H1 (cell line): ENCODE data around the gene DCBLD2. TPM values are rescaled to one million over a fixed set of nuclear protein-coding genes. Genes with fewer than 3 reads are reported as not detected.

Source experiments
- CTCF ChIA-PET: fragments of 300-600 bp; sonication (Branson Sonifier 250); formaldehyde crosslinking; loops from one replicate; lab custom pipeline; 2021; ENCODE audit not compliant: partially characterized antibody; lab: Charles Lee
- POLR2A ChIA-PET: fragments of 300-600 bp; sonication (Branson Sonifier 250); formaldehyde crosslinking; loops from one replicate; lab custom pipeline; 2021; ENCODE audit warnings: inconsistent platforms; ENCODE audit not compliant: partially characterized antibody; lab: Charles Lee
- DNase-seq, 2 experiments: peaks; one replicate each; pipeline versions ENCODE4 v3.0.0 to v3.0.0-alpha.2; 2010 to 2022; ENCODE audit warnings: low spot score in 2 of 2, low read depth in 1 of 2, mixed read lengths in 1 of 2
- FAIRE-seq: peaks from 2 replicates; lab custom pipeline; 2011; peaks lifted over from hg19 to GRCh38; lab: Jason Lieb, UNC
- H2AFZ ChIP-seq: 2 replicates; pipeline ENCODE4 v1.8.1; 2012; ENCODE audit warnings: low read length, inconsistent platforms
- H2AK5ac ChIP-seq: 2 replicates; pipeline ENCODE4 v1.6.1; 2013; ENCODE audit warnings: low read depth, low read length
- H2BK120ac ChIP-seq: replicated peaks from 2 replicates; pipeline ENCODE3; 2013; ENCODE audit warnings: low read depth, low read length, inconsistent platforms
- H2BK12ac ChIP-seq: 2 replicates; pipeline ENCODE4 v1.6.1; 2013; ENCODE audit warnings: low read depth, low read length
- H2BK15ac ChIP-seq: 2 replicates; pipeline ENCODE4 v1.6.1; 2013; ENCODE audit warnings: low read length
- H2BK20ac ChIP-seq: 2 replicates; pipeline ENCODE4 v1.6.1; 2013; ENCODE audit warnings: low read length
- H2BK5ac ChIP-seq: 2 replicates; pipeline ENCODE4 v1.6.1; 2013; ENCODE audit warnings: low read depth, low read length
- H3K14ac ChIP-seq: 2 replicates; pipeline ENCODE4 v1.6.1; 2013; ENCODE audit warnings: inconsistent platforms; ENCODE audit not compliant: insufficient read length
- H3K18ac ChIP-seq: 2 replicates; pipeline ENCODE4 v1.6.1; 2013; ENCODE audit warnings: low read length; ENCODE audit errors: extremely low read depth
- H3K23ac ChIP-seq: 2 replicates; pipeline ENCODE4 v1.6.1; 2013; ENCODE audit warnings: inconsistent platforms; ENCODE audit not compliant: insufficient read length
- H3K23me2 ChIP-seq: 2 replicates; pipeline ENCODE4 v1.6.1; 2013; ENCODE audit warnings: low read depth, low read length
- H3K27ac ChIP-seq: 2 replicates; pipeline ENCODE4 v1.6.1; 2011; ENCODE audit warnings: low read depth, low read length, inconsistent platforms
- H3K27me3 ChIP-seq, 4 experiments: replicated peaks in 1 of 4; 1 replicate in 1 of 4; 2 replicates in 3 of 4; pipeline versions ENCODE4 v1.6.1 to v1.8.1; 2011 to 2013; ENCODE audit warnings: low read length in 3 of 4, mild to moderate bottlenecking in 3 of 4, inconsistent platforms in 2 of 4, mixed read lengths in 2 of 4, moderate library complexity in 1 of 4; ENCODE audit not compliant: control insufficient read depth in 3 of 4, insufficient read depth in 3 of 4; ENCODE audit errors: extremely low read depth in 1 of 4
- H3K36me3 ChIP-seq, 4 experiments: 2 replicates each; pipeline versions ENCODE4 v1.6.1 to v1.8.1; 2011 to 2013; ENCODE audit warnings: mild to moderate bottlenecking in 4 of 4, low read length in 3 of 4, moderate library complexity in 2 of 4, control low read depth in 1 of 4, inconsistent platforms in 1 of 4; ENCODE audit not compliant: insufficient read depth in 4 of 4, control insufficient read depth in 2 of 4
- H3K4ac ChIP-seq: replicated peaks from 2 replicates; pipeline ENCODE3; 2013; ENCODE audit warnings: low read length, low read depth, mixed read lengths, inconsistent platforms; ENCODE audit not compliant: insufficient read length
- H3K4me1 ChIP-seq, 4 experiments: replicated peaks in 1 of 4; 1 replicate in 1 of 4; 2 replicates in 3 of 4; pipeline versions ENCODE4 v1.6.1 to v1.8.1; 2011 to 2013; ENCODE audit warnings: low read length in 3 of 4, inconsistent platforms in 2 of 4, mixed read lengths in 1 of 4; ENCODE audit not compliant: insufficient read depth in 4 of 4, control insufficient read depth in 3 of 4
- H3K4me2 ChIP-seq, 2 experiments: 2 replicates each; pipeline versions ENCODE4 v1.6.1 to v1.8.1; 2011 to 2013; ENCODE audit warnings: low read depth in 2 of 2, low read length in 2 of 2, control low read depth in 1 of 2, inconsistent platforms in 1 of 2, mild to moderate bottlenecking in 1 of 2; ENCODE audit not compliant: insufficient read depth in 1 of 2
- H3K4me3 ChIP-seq, 4 experiments: fragments of 200-600, 300-600 bp in 1 of 4; sonication (generic), shearing (Covaris generic), sonication (Bioruptor Twin) in 1 of 4; 2 replicates each; pipeline versions ENCODE4 v1.5.1 to v1.8.1; 2011 to 2016; ENCODE audit warnings: low read length in 4 of 4, low read depth in 3 of 4, control low read depth in 2 of 4, inconsistent platforms in 2 of 4, mild to moderate bottlenecking in 2 of 4, mixed read lengths in 1 of 4, moderate library complexity in 1 of 4; ENCODE audit not compliant: insufficient read depth in 2 of 4; ENCODE audit errors: extremely low read depth in 1 of 4
- H3K56ac ChIP-seq: replicated peaks from 2 replicates; pipeline ENCODE3; 2013; ENCODE audit warnings: low read depth, mild to moderate bottlenecking, mixed read lengths, low read length, inconsistent platforms; ENCODE audit not compliant: insufficient read length
- H3K79me1 ChIP-seq: 2 replicates; pipeline ENCODE4 v1.6.1; 2013; ENCODE audit warnings: low read depth, low read length, control low read depth
- H3K79me2 ChIP-seq, 2 experiments: 2 replicates each; pipeline versions ENCODE4 v1.6.1 to v1.8.1; 2012 to 2013; ENCODE audit warnings: low read length in 2 of 2, mild to moderate bottlenecking in 2 of 2, inconsistent platforms in 1 of 2; ENCODE audit not compliant: insufficient read depth in 2 of 2, control insufficient read depth in 1 of 2
- H3K9ac ChIP-seq, 4 experiments: replicated peaks in 1 of 4; 1 replicate in 1 of 4; 2 replicates in 3 of 4; pipeline versions ENCODE4 v1.6.1 to v1.8.1; 2011 to 2013; ENCODE audit warnings: low read depth in 3 of 4, low read length in 3 of 4, control low read depth in 2 of 4, mild to moderate bottlenecking in 2 of 4, moderate library complexity in 2 of 4, inconsistent platforms in 1 of 4; ENCODE audit errors: extremely low read depth in 1 of 4
- H3K9me3 ChIP-seq, 2 experiments: 2 replicates each; pipeline versions ENCODE4 v1.6.1 to v1.8.1; 2012 to 2013; ENCODE audit warnings: mild to moderate bottlenecking in 2 of 2, moderate library complexity in 2 of 2, control low read depth in 1 of 2, inconsistent platforms in 1 of 2, low read depth in 1 of 2, low read length in 1 of 2, mixed read lengths in 1 of 2; ENCODE audit not compliant: insufficient read depth in 2 of 2
- H4K20me1 ChIP-seq, 2 experiments: replicated peaks in 1 of 2; 2 replicates each; pipeline versions ENCODE3 to v1.8.1; 2011 to 2013; ENCODE audit warnings: inconsistent platforms in 2 of 2, low read length in 2 of 2, mild to moderate bottlenecking in 1 of 2; ENCODE audit not compliant: insufficient read depth in 2 of 2, control insufficient read depth in 1 of 2
- H4K5ac ChIP-seq: 2 replicates; pipeline ENCODE4 v1.6.1; 2013; ENCODE audit warnings: low read length, low read depth, mixed read lengths, inconsistent platforms; ENCODE audit not compliant: insufficient read length
- H4K8ac ChIP-seq: 2 replicates; pipeline ENCODE4 v1.8.0; 2013; ENCODE audit warnings: mild to moderate bottlenecking, moderate library complexity, low read length, inconsistent platforms; ENCODE audit not compliant: insufficient read depth; ENCODE audit errors: extremely low read depth
- H4K91ac ChIP-seq: replicated peaks from 2 replicates; pipeline ENCODE3; 2013; ENCODE audit warnings: low read length, mixed read lengths, inconsistent platforms; ENCODE audit not compliant: insufficient read length
- BCL11A ChIP-seq, 2 experiments: IDR thresholded peaks; one replicate each; pipeline ENCODE4 v1.6.1; 2011; ENCODE audit warnings: low read depth in 2 of 2, low read length in 2 of 2, mild to moderate bottlenecking in 2 of 2
- EGR1 ChIP-seq: IDR thresholded peaks from 2 replicates; pipeline ENCODE4 v1.6.1; 2011; ENCODE audit warnings: low read depth, low read length, borderline replicate concordance
- POU5F1 ChIP-seq: IDR thresholded peaks from 2 replicates; pipeline ENCODE4 v1.6.1; 2011; ENCODE audit warnings: low read depth, mild to moderate bottlenecking, low read length, moderate library complexity
- RXRA ChIP-seq: IDR thresholded peaks from 2 replicates; pipeline ENCODE4 v1.6.1; 2011; ENCODE audit warnings: low read depth, mild to moderate bottlenecking, low read length, moderate library complexity; ENCODE audit not compliant: insufficient read depth
- SIN3A ChIP-seq, 2 experiments: IDR thresholded peaks in 1 of 2; conservative IDR thresholded peaks in 1 of 2; 2 replicates each; pipeline ENCODE4 v1.6.1; 2011 to 2012; ENCODE audit warnings: low read length in 2 of 2, improper control_type of control experiment in 1 of 2, low read depth in 1 of 2, mild to moderate bottlenecking in 1 of 2
- SP4 ChIP-seq: IDR thresholded peaks from 2 replicates; pipeline ENCODE4 v1.6.1; 2012; ENCODE audit warnings: low read length, inconsistent platforms
- WGBS, 2 experiments: shearing (Covaris generic) in 1 of 2; methylation state at CpG; one replicate each; pipeline versions ENCODE4 v1.1.6 to v1.1.7; 2013 to 2015; ENCODE audit warnings: low lambda C conversion rate in 2 of 2, mixed read lengths in 2 of 2, inconsistent platforms in 1 of 2, low coverage in 1 of 2, missing lambda C conversion rate in 1 of 2; ENCODE audit not compliant: insufficient replicate concordance in 2 of 2, insufficient coverage in 1 of 2, insufficient read length in 1 of 2; ENCODE audit errors: extremely low coverage in 1 of 2, missing lambda C conversion rate in 1 of 2; 5-methylcytosine and 5-hydroxymethylcytosine counted together
- polyA plus RNA-seq, 7 experiments: library from polyadenylated mRNA; depleted of rRNA in 3 of 7; stranded (reverse) in 5 of 7; unstranded in 2 of 7; fragments of >200 nt in 5 of 7; fragments of 200-250 nt in 2 of 7; gene quantifications; 1 replicate in 5 of 7; 2 replicates in 1 of 7; 4 replicates in 1 of 7; pipeline versions ENCODE4 v1.2.1 to v1.2.3, GENCODE V29; 2011 to 2013; ENCODE audit warnings: missing spikeins in 2 of 7, mixed read lengths in 2 of 7
- total RNA-seq: library from RNA; stranded (reverse); fragmentation: NEBNext Ultra II Directional; extraction: Animal tissue kit (Norgen Biotek cat#: 25700); gene quantifications from 2 replicates; pipeline ENCODE4 v1.2.1, GENCODE V29; 2021
- TF ChIP-seq, protein P1 (sequence below): IDR thresholded peaks from 2 replicates; pipeline ENCODE4 v1.6.1; 2012; ENCODE audit warnings: inconsistent platforms

The DCBLD2 gene
- total and polyA plus RNA-seq, 2 of the 8 experiments (the other 6 are each of a cell fraction or from before 2014, with no cell fraction given), result 19.6 to 63.8 TPM

DNA sequence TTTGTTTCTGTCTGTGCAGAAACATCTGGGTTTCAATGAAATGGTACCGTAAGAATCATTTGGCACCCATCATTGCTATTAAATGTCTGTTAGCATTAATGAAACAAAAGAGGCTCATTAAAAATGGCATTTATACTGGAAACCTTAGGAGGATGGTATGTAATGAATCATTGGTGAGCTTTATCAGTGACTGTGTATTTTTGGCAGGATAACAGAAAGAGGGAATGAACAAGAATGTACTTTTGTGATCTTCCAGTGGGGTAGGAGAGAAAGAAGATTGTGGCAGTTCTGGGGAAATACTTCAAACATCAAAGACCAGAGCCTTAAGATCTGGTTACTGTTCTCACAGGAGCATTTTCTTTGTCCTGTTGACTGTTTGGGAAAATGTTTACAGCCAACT, 4.7 kb upstream of the DCBLD2 start:
- CTCF ChIA-PET, result no interaction called here
- no peak overlapping the region for H3K4ac ChIP-seq
- no peaks in the 10 kb centered on the region; the same call in none of the 2 replicates for H3K23me2 ChIP-seq
- H2BK15ac ChIP-seq, result no peak overlapping the region
- H2BK120ac ChIP-seq, result no peak overlapping the region
- no peaks in the 10 kb centered on the region for H4K20me1 ChIP-seq
- DNase-seq, result no peak
- 83% methylated on average over 1 of the region's 1 CpG; no CpG with 5 or more reads in 1 of the 2 experiments for WGBS, 2 experiments
- H3K14ac ChIP-seq, result no peak overlapping the region
- no peak overlapping the region for H3K4me2 ChIP-seq
- H3K4me1 ChIP-seq, result peaks cover 0 to 11% (median 2%) of the 10 kb centered on the region in 4 experiments; a peak in 4 of 7 replicates
- no peak overlapping the region for H2BK20ac ChIP-seq
- no peak overlapping the region for H2BK12ac ChIP-seq
- no peaks in the 10 kb centered on the region for H3K79me2 ChIP-seq
- no peak overlapping the region for H3K27ac ChIP-seq
- H4K8ac ChIP-seq, result no peak overlapping the region
- H4K5ac ChIP-seq, result no peak overlapping the region
- POLR2A ChIA-PET, result no interaction called here
- no peak overlapping the region for H3K4me3 ChIP-seq
- no peaks in the 10 kb centered on the region for H3K27me3 ChIP-seq
- H2AFZ ChIP-seq, result no peak overlapping the region
- H3K56ac ChIP-seq, result no peak overlapping the region
- H3K79me1 ChIP-seq, result no peaks in the 10 kb centered on the region
- no peak overlapping the region for H4K91ac ChIP-seq
- no peak overlapping the region for H2BK5ac ChIP-seq
- no peak overlapping the region for H2AK5ac ChIP-seq
- no peak overlapping the region for H3K9ac ChIP-seq
- H3K9me3 ChIP-seq, result peaks cover 0 to 4% of the 10 kb centered on the region in 2 experiments; a peak in 2 of 4 replicates
- no peak overlapping the region for H3K18ac ChIP-seq
- H3K36me3 ChIP-seq, result no peaks in the 10 kb centered on the region
- FAIRE-seq, result no peak
- H3K23ac ChIP-seq, result no peak overlapping the region
- no peak for TF ChIP-seq RXRA
- no peak for TF ChIP-seq BCL11A (IDR thresholded peaks at IDR 0.05; ENCODE audit: low read depth in 2 of 2, low read length in 2 of 2)
- TF ChIP-seq EGR1, result no peak
- no peak for TF ChIP-seq SP4
- TF ChIP-seq, protein P1, sequence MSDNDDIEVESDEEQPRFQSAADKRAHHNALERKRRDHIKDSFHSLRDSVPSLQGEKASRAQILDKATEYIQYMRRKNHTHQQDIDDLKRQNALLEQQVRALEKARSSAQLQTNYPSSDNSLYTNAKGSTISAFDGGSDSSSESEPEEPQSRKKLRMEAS, result no peak
- no peak for TF ChIP-seq POU5F1
- TF ChIP-seq SIN3A (conservative IDR thresholded peaks at IDR 0.05 in 1 of 2, IDR thresholded peaks at IDR 0.05 in 1 of 2; ENCODE audit: low read depth in 1 of 2, low read length in 2 of 2), result no peak
